NT2/D1 (cell line): Measurements from ENCODE around the gene PROX2.

ENCODE experiments used
- YY1 ChIP-seq: IDR thresholded peaks from 2 replicates; pipeline ENCODE4 v1.6.1; 2011; ENCODE audit not compliant: insufficient read length, insufficient read depth
- ZNF274 ChIP-seq: IDR thresholded peaks from 2 replicates; pipeline ENCODE4 v1.6.1; 2011; ENCODE audit warnings: mild to moderate bottlenecking, low read depth, low read length

GRCh38 chr14:74920281-74920680 is 44.3 kb upstream of the PROX2 start:
- TF ChIP-seq YY1 (no peak), ZNF274 (no peak)
